Central memory CD4-positive, alpha-beta T cell (primary cell): ENCODE results near the gene TMEM242.
"Not testable (repeated sequence)": the region's sequence is repeated elsewhere in the genome, so short reads cannot be mapped to it uniquely, and the experiment has no call there.

Experiments used
- DNase-seq: peaks from one replicate; pipeline ENCODE4 v3.0.0; 2022
- total RNA-seq, 3 experiments: gene quantifications; one replicate each; lab custom pipeline; 2026; lab: John Stamatoyannopoulos, UW

TMEM242 gene
- total RNA-seq = 14.7 to 16.6 (median 16.4) reads per million in 3 experiments

GRCh38 chr6:157323255-157323965, at the start of gene TMEM242:
TSS of gene TMEM242 (minus strand) at chr6:157323519. CDS start at chr6:157323499, 20 bp downstream.
- peak; percentile 76 for DNase-seq

- DNase-seq = no peak
Measured at GRCh38 chr6:157372501-157373280, 49.4 kb upstream of the TMEM242 start.

- DNase-seq = no peak
Measured at GRCh38 chr6:157370755-157371154, 47.4 kb upstream of the TMEM242 start.

- DNase-seq = no peak
Measured at GRCh38 chr6:157368359-157369049, 45.2 kb upstream of the TMEM242 start.

- DNase-seq = no peak
Measured at GRCh38 chr6:157366648-157367047, 43.3 kb upstream of the TMEM242 start.

- no peak for DNase-seq
Measured at GRCh38 chr6:157364705-157365104, 41.4 kb upstream of the TMEM242 start.

GRCh38 chr6:157361886-157362285, 38.6 kb upstream of the TMEM242 start:
- DNase-seq = no peak

- no peak for DNase-seq
Measured at GRCh38 chr6:157358287-157358686, 35.0 kb upstream of the TMEM242 start.

GRCh38 chr6:157346373-157346772, 23.1 kb upstream of the TMEM242 start:
- no peak for DNase-seq

- no peak for DNase-seq
Measured at GRCh38 chr6:157343732-157344131, 20.4 kb upstream of the TMEM242 start.

GRCh38 chr6:157339432-157339831, 16.1 kb upstream of the TMEM242 start:
- DNase-seq = no peak

GRCh38 chr6:157337751-157338150, 14.4 kb upstream of the TMEM242 start:
- no peak for DNase-seq

GRCh38 chr6:157337276-157337675, 14.0 kb upstream of the TMEM242 start:
- DNase-seq = not testable (repeated sequence)

GRCh38 chr6:157335829-157336228, 12.5 kb upstream of the TMEM242 start:
- no peak for DNase-seq

GRCh38 chr6:157333956-157334355, 10.6 kb upstream of the TMEM242 start:
- no peak for DNase-seq

- DNase-seq = no peak
Measured at GRCh38 chr6:157333537-157333936, 10.2 kb upstream of the TMEM242 start.

GRCh38 chr6:157332813-157333212, 9.5 kb upstream of the TMEM242 start:
- no peak for DNase-seq

- DNase-seq = no peak
Measured at GRCh38 chr6:157330831-157331230, 7.5 kb upstream of the TMEM242 start.

- DNase-seq = no peak
Measured at GRCh38 chr6:157329829-157330228, 6.5 kb upstream of the TMEM242 start.

GRCh38 chr6:157328108-157328692, 4.9 kb upstream of the TMEM242 start:
- no peak for DNase-seq

- no peak for DNase-seq
Measured at GRCh38 chr6:157326979-157327378, 3.7 kb upstream of the TMEM242 start.

GRCh38 chr6:157325069-157325805, 1.9 kb upstream of the TMEM242 start:
- no peak for DNase-seq
